Endothelial cell of umbilical vein (primary cell): Measurements from ENCODE around the gene CLEC6A. TPM values are rescaled to one million over a fixed set of nuclear protein-coding genes. Genes with fewer than 3 reads are reported as not detected.

Experiments
- BruUV-seq: library from RNA; stranded (reverse); fragments of 400-500 nt; replicated peaks from 2 replicates; lab custom pipeline; 2021; lab: Mats Ljungman, UMichigan
- CTCF ChIA-PET: fragments of 300-600, 350-600 bp; sonication (Branson Sonifier 250); formaldehyde crosslinking; loops from one replicate; lab custom pipeline; 2021; ENCODE audit warnings: antibody characterized with exemption, inconsistent platforms; lab: Charles Lee
- POLR2A ChIA-PET: fragments of 300-600, 350-600 bp; sonication (Branson Sonifier 250); formaldehyde crosslinking; loops from one replicate; lab custom pipeline; 2021; ENCODE audit warnings: antibody characterized with exemption, inconsistent platforms; lab: Charles Lee
- DNase-seq: peaks from one replicate; pipeline ENCODE4 v3.0.0-alpha.2; 2011; ENCODE audit warnings: low read depth, low spot score
- FAIRE-seq: peaks from 2 replicates; lab custom pipeline; 2011; peaks lifted over from hg19 to GRCh38; lab: Jason Lieb, UNC
- H2AFZ ChIP-seq: 2 replicates; pipeline ENCODE4 v1.6.0; 2012; ENCODE audit warnings: low read depth, low read length, control low read depth, inconsistent platforms
- H3K27ac ChIP-seq: 2 replicates; pipeline ENCODE4 v1.5.1; 2011; ENCODE audit warnings: low read depth, mild to moderate bottlenecking, control low read depth, low read length, moderate library complexity; ENCODE audit not compliant: insufficient read depth
- H3K27me3 ChIP-seq, 2 experiments: 2 replicates each; pipeline versions ENCODE4 v1.6.0 to v1.6.1; 2011; ENCODE audit warnings: low read length in 2 of 2, mixed read lengths in 1 of 2; ENCODE audit not compliant: control insufficient read depth in 2 of 2, insufficient read depth in 2 of 2
- H3K36me3 ChIP-seq, 2 experiments: 2 replicates in 1 of 2; 3 replicates in 1 of 2; pipeline ENCODE4 v1.5.1; 2011; ENCODE audit warnings: low read length in 2 of 2, mild to moderate bottlenecking in 1 of 2, moderate library complexity in 1 of 2; ENCODE audit not compliant: control insufficient read depth in 2 of 2, insufficient read depth in 2 of 2; ENCODE audit errors: extremely low read depth in 1 of 2
- H3K4me1 ChIP-seq: 3 replicates; pipeline ENCODE4 v1.5.1; 2011; ENCODE audit warnings: mild to moderate bottlenecking, low read length; ENCODE audit not compliant: control insufficient read depth, insufficient read depth; ENCODE audit errors: extremely low read depth
- H3K4me2 ChIP-seq: 2 replicates; pipeline ENCODE4 v1.6.1; 2011; ENCODE audit warnings: low read length, control low read depth, mixed read lengths; ENCODE audit not compliant: insufficient read depth
- H3K4me3 ChIP-seq, 3 experiments: fragments of 200-600 bp in 1 of 3; sonication (generic), shearing (Covaris generic) in 1 of 3; replicated peaks in 1 of 3; 2 replicates each; pipeline ENCODE4 v1.5.1; 2011 to 2016; ENCODE audit warnings: control low read depth in 3 of 3, low read length in 3 of 3, mild to moderate bottlenecking in 2 of 3, inconsistent platforms in 1 of 3, low read depth in 1 of 3, moderate library complexity in 1 of 3; ENCODE audit not compliant: insufficient read depth in 1 of 3
- H3K79me2 ChIP-seq: 2 replicates; pipeline ENCODE4 v1.6.0; 2012; ENCODE audit warnings: low read length, inconsistent platforms; ENCODE audit not compliant: control insufficient read depth, insufficient read depth
- H3K9ac ChIP-seq: replicated peaks from 2 replicates; pipeline ENCODE3; 2011; ENCODE audit warnings: low read length, control low read depth; ENCODE audit not compliant: insufficient read depth; ENCODE audit errors: extremely low read depth
- H3K9me1 ChIP-seq: replicated peaks from 3 replicates; pipeline ENCODE4 v1.6.0; 2011; ENCODE audit warnings: mild to moderate bottlenecking, low read length; ENCODE audit not compliant: control insufficient read depth, insufficient read depth; ENCODE audit errors: extremely low read depth
- H3K9me3 ChIP-seq: replicated peaks from 2 replicates; pipeline ENCODE4 v1.5.1; 2012; ENCODE audit warnings: low read length, inconsistent platforms; ENCODE audit not compliant: control insufficient read depth, insufficient read depth
- H4K20me1 ChIP-seq: replicated peaks from 2 replicates; pipeline ENCODE3; 2011; ENCODE audit warnings: mild to moderate bottlenecking, low read length; ENCODE audit not compliant: control insufficient read depth, insufficient read depth; ENCODE audit errors: extremely low read depth
- CTCF ChIP-seq, 2 donors: IDR thresholded peaks; 1 replicate in 1 of 2; 2 replicates in 1 of 2; pipeline ENCODE4 v1.5.1; 2011; ENCODE audit warnings: low read length in 2 of 2, mild to moderate bottlenecking in 2 of 2, moderate library complexity in 2 of 2, control low read depth in 1 of 2, inconsistent platforms in 1 of 2, low read depth in 1 of 2; ENCODE audit not compliant: insufficient read depth in 1 of 2; ENCODE audit errors: extremely low read depth in 1 of 2
- EZH2 ChIP-seq: IDR thresholded peaks from 2 replicates; pipeline ENCODE4 v1.6.1; 2012; ENCODE audit warnings: borderline replicate concordance, low read depth, mild to moderate bottlenecking, moderate library complexity, low read length, inconsistent platforms; ENCODE audit not compliant: severe bottlenecking
- JUN ChIP-seq: IDR thresholded peaks from 2 replicates; pipeline ENCODE4 v1.6.1; 2011; ENCODE audit warnings: borderline replicate concordance, low read depth; ENCODE audit not compliant: insufficient read length, insufficient read depth
- POLR2AphosphoS5 ChIP-seq: IDR thresholded peaks from 2 replicates; pipeline ENCODE4 v1.6.1; 2012; ENCODE audit warnings: low read depth, mild to moderate bottlenecking, control low read depth, low read length, moderate library complexity; ENCODE audit not compliant: insufficient read depth
- dilution Hi-C: fragments of 300-500 bp; cut with MboI; formaldehyde crosslinking; loops from one replicate; pipeline ENCODE4 v1.15.0; 2019; ENCODE audit warnings: low sequenced_read_pairs; ENCODE audit not compliant: extremely low pct_ligation_motif_present
- intact Hi-C: fragments of 100-400 bp; cut with micrococcal nuclease; formaldehyde crosslinking; loops from one replicate; pipeline ENCODE4 v1.10.0; 2022
- polyA plus RNA-seq, 4 experiments: library from polyadenylated mRNA; depleted of rRNA in 3 of 4; stranded (reverse) in 3 of 4; unstranded in 1 of 4; fragments of >200 nt; gene quantifications; 2 replicates each; pipeline versions ENCODE4 v1.2.1 to v1.2.3, GENCODE V29; 2011 to 2012; ENCODE audit warnings: missing spikeins in 1 of 4
- total RNA-seq: library from RNA; stranded (reverse); gene quantifications from 2 replicates; pipeline ENCODE4 v1.2.3, GENCODE V29; 2021
- TF ChIP-seq, protein P1 (sequence below): IDR thresholded peaks from 2 replicates; pipeline ENCODE4 v1.6.1; 2011; ENCODE audit not compliant: insufficient read depth, insufficient read length

Gene CLEC6A
- total and polyA plus RNA-seq, 2 donors (not counting 3 experiments of a cell fraction or from before 2014, with no cell fraction given) = not detected

DNA sequence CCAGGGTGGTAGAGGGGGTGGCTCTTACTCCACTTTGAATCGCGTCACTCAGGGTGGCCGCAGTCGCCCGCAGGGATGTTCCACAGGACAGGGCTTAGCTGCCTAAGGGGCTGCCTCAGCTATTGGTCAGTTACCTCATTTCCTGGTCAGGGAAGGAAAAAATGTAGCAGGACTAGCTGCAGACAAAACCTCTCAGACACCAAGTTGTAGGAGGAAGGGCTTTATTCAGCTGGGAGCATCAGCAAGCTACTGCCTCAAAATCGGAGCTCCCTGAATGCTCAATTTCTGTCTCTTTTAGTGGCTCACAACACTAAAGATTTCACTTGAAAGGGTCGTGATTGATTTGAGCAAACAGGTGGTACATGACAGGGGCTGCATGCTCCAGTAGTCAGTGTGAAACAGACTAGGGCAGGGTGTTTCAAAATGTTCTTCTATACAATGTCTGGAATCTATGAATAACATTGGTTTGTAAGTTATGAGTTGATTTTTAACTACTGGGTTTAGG, 6.4 kb upstream of the CLEC6A start:
- peak; percentile 0 for DNase-seq
- Histone ChIP-seq H3K4me2 (no peak overlapping the region), H3K79me2 (no peaks in the 10 kb centered on the region), H3K27me3 (peaks cover 0 to 3% of the 10 kb centered on the region in 2 experiments), H3K27ac (no peak overlapping the region), H3K36me3 (no peaks in the 10 kb centered on the region), H2AFZ (no peak overlapping the region), H3K9me1 (no peaks in the 10 kb centered on the region), H3K4me3 (no peak overlapping the region), H3K4me1 (no peaks in the 10 kb centered on the region), H3K9me3 (no peaks in the 10 kb centered on the region), H4K20me1 (no peaks in the 10 kb centered on the region), H3K9ac (no peak overlapping the region)
- TF ChIP-seq CTCF (IDR thresholded peaks at IDR 0.05; ENCODE audit: extremely low read depth in 1 of 2, insufficient read depth in 1 of 2, low read depth in 1 of 2, low read length in 2 of 2) (no peak), JUN (no peak), EZH2 (no peak), POLR2AphosphoS5 (no peak)
- TF ChIP-seq, protein P1, sequence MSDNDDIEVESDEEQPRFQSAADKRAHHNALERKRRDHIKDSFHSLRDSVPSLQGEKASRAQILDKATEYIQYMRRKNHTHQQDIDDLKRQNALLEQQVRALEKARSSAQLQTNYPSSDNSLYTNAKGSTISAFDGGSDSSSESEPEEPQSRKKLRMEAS = no peak
- no TSS peak for BruUV-seq
- no peak for FAIRE-seq
- dilution Hi-C loops = no loop called here
- POLR2A ChIA-PET = no interaction called here
- intact Hi-C loops = no loop called here
- CTCF ChIA-PET = no interaction called here
